ENCODE data around the gene PTPRS.

PTPRS gene

GRCh38 chr19:5355076-5355475, 14.5 kb upstream of the PTPRS start:
- no peak for DNase-seq (ENCODE audit: low read depth in 2 of 2)

- DNase-seq (ENCODE audit: low read depth in 2 of 2): no peak
Measured at GRCh38 chr19:5354403-5354802, 13.8 kb upstream of the PTPRS start.

GRCh38 chr19:5352229-5352763, 11.7 kb upstream of the PTPRS start:
- no peak for DNase-seq (ENCODE audit: low read depth in 2 of 2)

- no peak for DNase-seq (ENCODE audit: low read depth in 2 of 2)
Measured at GRCh38 chr19:5351731-5352228, 11.2 kb upstream of the PTPRS start.

GRCh38 chr19:5349041-5349440, 8.4 kb upstream of the PTPRS start:
- DNase-seq (ENCODE audit: low read depth in 2 of 2): no peak

- DNase-seq (ENCODE audit: low read depth in 2 of 2): no peak
Measured at GRCh38 chr19:5345895-5346386, 5.3 kb upstream of the PTPRS start.

- no peak for DNase-seq (ENCODE audit: low read depth in 2 of 2)
Measured at GRCh38 chr19:5343848-5344247, 3.2 kb upstream of the PTPRS start.

- no peak for DNase-seq (ENCODE audit: low read depth in 2 of 2)
Measured at GRCh38 chr19:5342573-5343201, 2.1 kb upstream of the PTPRS start.

GRCh38 chr19:5341981-5342380, 1.4 kb upstream of the PTPRS start:
- DNase-seq (ENCODE audit: low read depth in 2 of 2): no peak

GRCh38 chr19:5341448-5341820, 822 bp upstream of the PTPRS start:
- no peak for DNase-seq (ENCODE audit: low read depth in 2 of 2)

- no peak for DNase-seq (ENCODE audit: low read depth in 2 of 2)
Measured at GRCh38 chr19:5339950-5340636, 519 bp downstream of the PTPRS start.

- no peak for DNase-seq (ENCODE audit: low read depth in 2 of 2)
Measured at GRCh38 chr19:5339198-5339949, 1.2 kb downstream of the PTPRS start.

GRCh38 chr19:5338656-5339197, 1.9 kb downstream of the PTPRS start:
- no peak for DNase-seq (ENCODE audit: low read depth in 2 of 2)

GRCh38 chr19:5337708-5338655, 2.6 kb downstream of the PTPRS start:
- no peak for DNase-seq (ENCODE audit: low read depth in 2 of 2)

GRCh38 chr19:5337126-5337525, 3.5 kb downstream of the PTPRS start:
- DNase-seq (ENCODE audit: low read depth in 2 of 2): no peak

- DNase-seq (ENCODE audit: low read depth in 2 of 2): no peak
Measured at GRCh38 chr19:5336195-5336965, 4.2 kb downstream of the PTPRS start.

GRCh38 chr19:5335593-5335992, 5.0 kb downstream of the PTPRS start:
- DNase-seq (ENCODE audit: low read depth in 2 of 2): no peak

GRCh38 chr19:5334824-5335500, 5.7 kb downstream of the PTPRS start:
- no peak for DNase-seq (ENCODE audit: low read depth in 2 of 2)

GRCh38 chr19:5334366-5334739, 6.3 kb downstream of the PTPRS start:
- no peak for DNase-seq (ENCODE audit: low read depth in 2 of 2)
